NCI-H2227 (cell line): ENCODE data around the gene PRKAG2.
"Not testable (repeated sequence)": the region's sequence is repeated elsewhere in the genome, so short reads cannot be mapped to it uniquely, and the experiment has no call there.

Source experiments
- DNase-seq: peaks from one replicate; lab custom pipeline; 2025; ENCODE audit not compliant: unreplicated experiment; lab: John Stamatoyannopoulos, UW

PRKAG2 gene

DNA sequence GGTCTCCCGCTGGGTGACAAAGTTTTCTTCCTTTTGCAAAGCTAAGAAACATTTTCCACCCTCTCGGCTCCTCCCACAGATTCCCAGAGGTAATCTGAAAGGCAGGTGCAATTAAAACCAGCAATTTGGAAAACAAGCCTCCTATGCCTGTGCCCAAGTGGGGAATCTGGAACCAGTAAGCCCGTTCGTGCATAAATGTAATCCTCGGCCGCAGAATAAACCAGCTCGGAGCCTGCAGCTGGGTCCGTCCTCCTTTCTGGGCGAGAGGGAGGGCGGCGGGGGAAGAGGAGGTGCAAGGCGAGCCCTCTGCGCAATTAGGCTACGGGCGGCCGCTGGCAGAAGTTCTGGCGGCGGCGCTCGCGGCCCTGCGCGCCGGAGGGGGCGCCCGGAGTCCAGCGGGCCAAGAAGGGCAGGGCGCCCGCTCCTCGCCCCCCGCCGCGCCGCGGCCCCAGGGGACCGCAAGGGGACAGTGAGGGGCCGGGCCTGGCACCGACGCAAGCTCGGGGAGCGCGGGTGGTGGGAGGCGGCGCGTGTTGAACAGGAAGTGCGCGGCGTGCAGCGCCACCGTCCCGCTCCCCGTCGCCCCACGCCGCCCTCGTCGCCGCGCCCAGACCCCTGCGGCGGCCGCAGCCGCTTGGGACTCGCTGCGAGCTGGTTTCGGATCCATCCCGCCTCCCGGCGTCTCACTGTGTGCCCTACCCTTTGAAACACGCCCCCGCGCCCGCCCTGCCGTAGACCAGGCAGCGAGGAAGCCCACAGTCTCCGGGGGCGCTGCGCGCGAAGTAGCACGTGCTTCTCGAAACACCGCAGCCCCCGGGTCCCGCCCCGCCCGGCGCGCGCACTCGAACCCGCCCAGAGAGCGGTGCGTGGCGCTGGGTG is at the start of gene PRKAG2:
TSS of gene PRKAG2 (minus strand) at position 217 of the 879 bp plus-strand sequence. CDS start 495 bp downstream, outside the sequence.
- DNase-seq, result peak; percentile 81

DNA sequence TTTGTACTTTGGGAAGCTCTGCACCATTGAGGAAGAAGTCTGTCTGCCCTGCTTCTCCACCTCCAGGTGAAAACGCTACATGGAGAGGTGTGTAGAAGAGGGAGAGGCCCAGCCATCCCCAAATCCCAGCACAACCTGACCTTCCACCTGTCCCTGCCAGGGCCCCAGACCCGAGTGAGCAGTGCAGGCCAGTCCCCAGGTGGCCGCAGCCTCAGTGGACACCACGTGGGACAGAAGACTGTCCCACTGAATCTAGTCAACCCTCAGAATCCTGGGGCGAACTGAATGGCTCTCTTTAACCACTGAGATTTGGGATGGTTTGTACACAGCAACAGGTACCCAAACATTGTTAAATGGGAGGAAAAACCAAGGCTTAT is 49.4 kb upstream of the PRKAG2 start:
- DNase-seq, result no peak

DNA sequence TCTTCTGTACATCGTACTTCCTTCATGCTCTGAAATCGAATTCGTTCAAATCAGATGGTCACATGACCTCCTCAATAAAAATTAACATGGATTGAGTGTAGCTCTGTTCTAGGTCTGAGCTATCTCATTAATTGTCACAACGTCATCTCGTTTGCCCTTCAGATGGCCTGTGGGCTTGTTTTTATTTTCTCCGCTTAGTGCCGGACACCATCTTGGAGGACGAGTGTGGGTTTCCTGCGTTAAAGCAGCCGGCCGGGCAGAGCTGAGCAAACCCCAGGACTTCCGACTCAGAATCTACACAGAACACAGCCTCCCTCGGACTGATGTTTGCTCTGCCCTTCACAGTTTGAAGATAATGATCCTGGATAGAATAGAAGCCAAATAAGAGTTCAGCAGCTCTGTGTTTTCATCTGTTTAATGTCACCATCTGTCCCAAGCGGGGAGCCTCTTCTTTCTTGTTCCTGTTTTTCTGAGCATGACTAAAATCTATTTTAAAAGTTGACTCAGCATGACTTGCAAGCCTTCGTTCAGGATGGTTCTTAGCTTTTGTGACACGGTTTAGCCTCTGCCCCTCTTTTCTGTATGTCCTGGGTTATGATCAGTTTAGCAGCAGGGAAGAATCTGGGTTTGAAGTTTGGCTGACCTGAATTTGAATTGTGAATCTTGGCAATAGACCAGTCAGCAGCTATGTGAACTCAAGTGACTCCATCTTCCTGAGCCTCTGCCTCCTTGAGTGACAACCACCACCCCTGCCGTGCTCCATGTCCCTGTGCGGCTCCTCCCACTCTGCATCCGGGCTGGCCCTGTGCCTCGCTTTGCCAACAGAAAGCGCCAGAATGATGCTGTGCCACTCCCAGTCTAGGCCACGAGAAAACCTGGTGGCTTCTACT is 48.8 kb upstream of the PRKAG2 start:
- DNase-seq, result peak; percentile 34

DNA sequence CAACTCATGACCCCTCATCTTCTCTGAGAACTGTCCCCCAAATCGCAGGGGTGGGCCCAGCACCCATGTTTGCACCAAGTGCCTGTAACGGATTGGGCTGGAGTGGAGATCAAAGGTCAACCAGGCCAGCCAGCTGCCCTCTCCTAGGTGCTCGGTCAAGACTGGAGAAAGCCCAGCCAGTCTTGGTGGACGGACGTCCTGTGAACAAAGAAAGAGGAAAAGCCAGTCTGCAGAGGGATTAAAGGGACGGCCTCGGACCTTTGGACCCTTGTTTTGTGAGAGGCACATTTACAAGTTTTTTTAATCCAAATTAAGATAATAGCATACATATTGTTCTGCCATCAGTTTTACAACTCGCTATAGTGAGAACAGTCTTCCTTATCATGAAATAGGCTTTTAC is 47.6 kb upstream of the PRKAG2 start:
- DNase-seq, result no peak

DNA sequence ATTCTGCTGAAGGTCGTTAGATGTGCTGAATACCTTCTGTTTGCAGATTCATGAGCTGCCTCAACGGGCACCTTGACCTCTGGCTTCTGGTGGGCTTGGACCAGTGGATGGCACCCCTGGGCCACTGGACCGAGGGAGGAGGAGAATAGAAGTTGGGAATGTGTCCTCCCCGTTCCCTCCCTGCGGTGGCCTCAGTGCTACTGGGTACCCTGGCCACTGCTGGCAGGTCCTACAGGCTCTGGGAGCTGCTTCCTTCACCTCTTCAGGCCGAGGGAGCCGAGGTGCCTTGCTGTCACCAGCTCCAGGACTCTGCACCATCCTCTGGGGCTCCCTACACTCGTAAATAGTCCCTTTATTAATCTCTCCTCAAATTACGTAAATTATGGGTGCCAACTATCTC is 47.1 kb upstream of the PRKAG2 start:
- DNase-seq, result no peak

DNA sequence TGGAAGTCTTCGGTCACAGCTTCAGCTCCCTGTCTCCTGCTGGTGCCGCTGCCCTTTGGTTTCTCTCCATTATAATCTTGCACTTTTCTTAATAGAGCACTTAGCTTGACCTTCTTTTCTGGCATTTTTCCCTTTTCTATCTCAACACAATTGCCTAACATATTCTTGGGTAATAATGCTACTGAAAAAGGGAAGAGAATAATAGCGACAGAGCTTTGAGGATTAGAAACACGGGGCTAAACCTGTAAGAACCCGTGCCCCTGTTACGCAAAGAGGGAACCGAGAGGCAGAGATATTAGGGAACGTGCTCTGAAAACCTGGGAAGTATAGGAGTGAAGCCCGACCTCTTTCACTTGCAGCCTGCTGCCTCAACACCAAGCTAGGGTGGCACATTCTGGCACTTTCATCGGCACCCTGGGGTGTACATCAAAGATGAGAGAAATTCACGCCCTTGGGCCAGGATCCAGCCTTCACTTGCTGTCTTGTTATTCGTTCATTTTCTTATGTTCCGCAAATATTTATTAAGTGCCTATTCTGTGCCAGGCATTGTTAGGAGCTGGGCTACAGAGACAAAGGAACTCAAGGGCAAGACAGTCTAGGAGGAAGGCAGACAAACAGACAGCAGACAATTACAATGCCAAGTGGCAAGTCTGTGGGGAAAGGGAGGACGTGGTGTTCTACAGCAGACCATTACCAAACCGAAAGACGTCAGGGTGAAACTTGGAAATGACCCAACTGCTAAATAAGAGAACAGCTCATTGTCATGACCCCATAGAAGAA is 46.4 kb upstream of the PRKAG2 start:
- DNase-seq, result no peak

DNA sequence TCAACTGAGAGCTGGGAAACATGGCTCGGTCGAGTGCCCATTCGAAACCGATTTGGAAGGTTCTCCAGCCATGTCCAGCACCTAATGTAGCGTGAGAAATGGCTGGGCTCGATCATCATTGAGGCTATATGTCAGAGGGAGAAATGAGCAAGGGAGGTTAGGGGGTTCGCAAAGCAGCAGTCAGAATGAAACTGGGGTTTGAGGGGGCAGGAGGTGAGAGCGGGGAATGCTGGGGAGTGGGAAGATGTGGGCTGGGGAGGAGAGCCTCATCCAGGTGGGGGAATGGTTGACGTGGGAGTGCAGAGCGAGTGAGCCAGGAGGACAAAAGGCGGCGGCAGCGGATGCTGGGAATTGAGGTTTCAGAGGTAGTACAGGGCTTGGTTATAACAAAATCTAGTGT is 44.5 kb upstream of the PRKAG2 start:
- DNase-seq, result no peak

DNA sequence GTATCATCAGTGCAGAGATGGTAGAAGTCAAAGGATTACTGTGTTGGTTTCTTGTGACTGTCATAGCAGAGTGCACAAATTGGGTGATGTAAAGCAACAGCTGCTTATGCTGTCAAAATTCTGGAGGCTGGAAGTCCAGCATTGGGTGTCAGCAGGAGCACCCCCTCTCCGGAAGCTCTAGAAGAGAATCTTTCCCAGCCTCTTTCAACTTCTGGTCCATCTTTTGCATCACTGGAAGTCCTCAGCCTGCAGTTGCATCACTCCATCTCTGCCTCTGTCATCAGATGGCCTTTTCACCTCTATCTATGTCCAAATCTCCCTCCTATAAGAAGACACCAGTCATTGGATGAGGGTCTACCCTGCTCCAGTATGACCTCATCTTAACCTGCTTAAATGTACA is 43.6 kb upstream of the PRKAG2 start:
- DNase-seq, result no peak

DNA sequence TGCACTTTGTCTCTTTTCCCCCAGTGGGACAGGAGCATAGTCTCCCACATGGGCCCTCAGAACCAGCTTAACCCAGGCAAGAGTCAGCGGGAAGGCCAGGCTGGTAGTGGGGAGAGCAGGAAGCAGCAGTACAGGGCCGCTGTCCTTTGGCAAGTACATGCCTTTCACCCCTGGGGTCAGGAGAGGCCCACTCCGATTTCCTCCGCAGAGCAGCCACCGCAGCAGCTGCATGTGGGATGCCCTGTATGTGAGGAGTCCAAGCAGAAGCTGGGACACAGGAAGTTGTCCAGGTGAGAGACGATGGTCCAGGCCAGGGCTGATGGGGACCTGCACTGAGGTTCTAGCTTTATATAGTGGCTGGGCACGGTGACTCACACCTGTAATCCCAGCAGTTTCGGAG is 42.7 kb upstream of the PRKAG2 start:
- DNase-seq, result no peak

DNA sequence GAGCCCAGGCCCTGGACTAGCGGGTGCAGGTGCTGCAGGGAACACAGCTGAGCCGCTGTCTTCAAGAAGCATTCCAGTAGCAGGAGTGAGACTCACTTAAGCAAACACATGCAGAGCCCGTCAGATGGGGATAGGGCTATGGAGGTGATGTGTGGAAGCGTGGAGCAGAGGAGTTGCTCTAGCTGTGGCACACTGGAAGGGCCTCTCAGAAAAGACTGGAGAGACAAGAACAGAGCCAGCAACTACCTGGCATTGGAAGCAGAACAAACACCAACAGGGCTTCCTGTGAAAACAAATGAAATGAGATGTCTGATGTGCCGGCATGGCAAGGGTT is 41.6 kb upstream of the PRKAG2 start:
- no peak for DNase-seq

DNA sequence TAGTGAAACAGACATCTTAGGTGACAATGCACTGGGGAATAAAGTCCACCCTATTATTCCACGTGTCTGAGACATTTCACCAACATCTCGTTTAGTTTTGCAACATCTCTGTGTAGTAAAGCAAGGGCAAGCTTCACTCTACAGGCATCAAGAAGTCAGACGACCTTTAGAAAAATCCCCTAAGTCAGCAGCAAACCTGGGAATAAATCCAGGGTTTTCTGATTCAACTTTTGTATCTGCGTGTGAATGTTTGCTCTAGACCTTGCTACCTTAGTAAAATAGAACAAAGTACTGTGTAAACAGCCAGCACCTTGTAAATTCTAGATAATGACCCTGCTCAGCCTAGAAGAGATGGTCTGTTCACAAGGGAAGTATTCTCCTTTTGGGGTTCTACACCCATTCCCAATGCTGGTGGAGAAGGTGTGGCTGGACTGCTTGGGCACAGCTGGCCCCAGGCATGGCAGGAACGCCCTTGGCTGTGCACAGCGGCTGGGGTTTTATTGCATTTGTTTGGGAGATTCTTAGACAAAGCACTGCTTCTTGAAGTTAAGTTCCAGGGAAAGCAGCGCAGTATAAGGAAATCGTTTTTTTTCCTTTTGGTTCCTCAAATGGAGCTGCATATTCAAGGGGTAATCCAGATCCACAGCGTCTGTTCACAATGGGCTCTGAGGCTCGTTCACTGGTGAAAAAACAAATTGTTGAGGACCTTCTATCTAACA is 41.0 kb upstream of the PRKAG2 start:
- no peak for DNase-seq

DNA sequence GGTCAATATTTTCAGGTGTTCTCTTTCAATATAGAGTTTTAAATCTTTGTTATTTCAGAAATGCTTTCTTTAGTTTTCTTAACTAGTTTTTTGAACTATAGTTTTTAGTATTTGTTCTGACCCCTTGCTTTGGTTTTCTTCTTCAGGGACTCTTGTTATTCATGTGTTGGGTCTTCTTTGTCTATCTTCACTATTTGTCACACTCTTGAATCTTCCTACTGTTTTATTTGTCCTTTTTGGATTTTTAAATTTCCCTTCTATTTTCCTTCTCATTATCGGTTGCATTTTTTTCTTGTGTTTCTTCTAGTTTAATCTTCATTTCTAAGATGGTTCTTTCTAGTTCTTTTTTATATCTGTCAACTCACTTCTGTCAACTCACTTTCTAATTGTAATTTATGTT is 37.1 kb upstream of the PRKAG2 start:
- no peak for DNase-seq

DNA sequence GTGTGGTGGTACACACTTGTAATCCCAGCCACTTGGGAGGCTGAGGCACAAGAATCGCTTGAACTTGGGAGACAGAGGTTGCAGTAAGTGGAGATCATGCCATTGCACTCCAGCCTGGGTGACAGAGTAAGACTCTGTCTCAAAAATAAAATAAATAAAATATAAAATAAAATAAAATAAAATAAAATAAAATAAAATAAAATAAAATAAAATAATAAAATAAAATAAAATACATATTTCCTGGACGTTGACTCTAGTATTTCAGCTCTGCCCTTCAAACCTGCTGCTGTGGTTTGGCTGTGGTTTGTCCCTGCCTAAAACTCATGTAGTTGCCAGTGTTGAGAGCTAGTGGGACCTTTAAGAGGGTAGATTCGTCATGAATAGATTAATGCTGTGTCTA is 33.7 kb upstream of the PRKAG2 start:
- not testable (repeated sequence) for DNase-seq

DNA sequence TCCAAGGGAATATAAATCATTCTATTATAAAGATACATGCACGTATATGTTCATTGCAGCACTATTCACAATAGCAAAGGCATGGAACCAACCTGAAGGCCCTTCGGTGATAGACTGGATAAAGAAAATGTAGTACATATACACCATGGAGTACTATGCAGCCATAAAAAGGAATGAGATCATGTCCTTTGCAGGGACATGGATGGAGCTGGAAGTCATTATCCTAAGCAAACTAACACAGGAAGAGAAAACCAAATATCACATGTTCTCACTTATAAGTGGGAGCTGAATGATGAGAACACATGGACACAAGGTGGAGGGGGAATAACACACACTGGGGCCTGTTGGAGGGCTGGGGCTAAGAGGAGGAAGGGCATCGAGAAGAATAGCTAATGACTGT is 30.2 kb upstream of the PRKAG2 start:
- not testable (repeated sequence) for DNase-seq

DNA sequence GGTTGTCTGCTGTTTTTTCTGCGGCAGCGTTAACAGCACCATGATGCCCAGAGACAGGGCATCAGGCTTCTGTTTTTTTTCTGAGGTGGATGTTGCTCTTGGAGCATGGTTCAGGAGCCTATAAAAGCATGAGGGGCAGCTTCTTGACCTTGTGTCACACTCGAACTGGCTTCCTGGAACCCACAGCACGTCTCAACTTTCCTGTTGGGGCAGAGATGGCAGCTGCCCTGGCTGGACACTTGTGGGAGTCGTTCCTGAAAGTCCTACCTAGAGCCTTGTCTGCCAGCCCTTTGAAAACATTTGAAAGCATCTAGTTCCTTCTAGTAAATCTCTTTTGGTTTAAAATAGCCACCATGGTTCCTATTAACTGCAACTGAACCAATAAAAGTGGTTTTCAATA is 28.9 kb upstream of the PRKAG2 start:
- DNase-seq, result no peak

DNA sequence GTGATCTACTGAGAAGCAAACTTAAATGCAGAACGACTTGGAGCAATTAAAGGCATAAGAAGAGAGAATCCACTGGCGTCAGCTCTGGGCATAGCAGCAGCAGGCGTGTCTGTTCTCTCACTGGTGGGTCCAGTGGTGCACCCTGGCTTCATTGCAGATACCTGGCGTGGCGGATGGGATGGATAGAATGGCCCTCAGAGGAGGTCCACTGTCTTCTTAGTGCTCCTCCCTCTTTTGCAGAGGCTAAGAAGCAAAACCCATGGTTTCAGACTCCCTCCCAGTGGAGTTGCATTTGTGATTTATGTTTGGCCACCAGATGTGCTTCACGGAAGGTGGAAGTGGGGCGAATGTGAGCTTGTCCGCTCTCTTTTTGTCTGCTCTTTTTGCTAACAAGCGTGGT is 28.4 kb upstream of the PRKAG2 start:
- no peak for DNase-seq

DNA sequence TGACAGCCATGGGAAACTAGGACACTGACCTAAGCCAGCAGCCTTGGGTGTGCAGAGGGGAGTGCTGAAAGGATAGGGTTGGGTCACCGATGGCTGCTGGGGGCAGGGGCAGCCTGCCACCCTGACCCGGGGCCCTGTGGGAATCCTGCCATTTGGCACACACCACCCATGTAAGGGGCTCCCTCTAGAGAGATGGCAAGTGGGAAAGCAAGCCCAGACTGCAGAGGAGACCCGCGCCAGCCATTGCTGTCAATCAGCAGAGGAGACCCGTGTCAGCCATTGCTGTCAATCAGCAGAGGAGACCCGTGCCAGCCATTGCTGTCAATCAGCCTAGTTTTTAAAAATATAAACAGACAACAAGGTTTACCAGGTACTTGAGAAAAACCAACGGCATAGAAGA is 27.4 kb upstream of the PRKAG2 start:
- DNase-seq, result no peak

DNA sequence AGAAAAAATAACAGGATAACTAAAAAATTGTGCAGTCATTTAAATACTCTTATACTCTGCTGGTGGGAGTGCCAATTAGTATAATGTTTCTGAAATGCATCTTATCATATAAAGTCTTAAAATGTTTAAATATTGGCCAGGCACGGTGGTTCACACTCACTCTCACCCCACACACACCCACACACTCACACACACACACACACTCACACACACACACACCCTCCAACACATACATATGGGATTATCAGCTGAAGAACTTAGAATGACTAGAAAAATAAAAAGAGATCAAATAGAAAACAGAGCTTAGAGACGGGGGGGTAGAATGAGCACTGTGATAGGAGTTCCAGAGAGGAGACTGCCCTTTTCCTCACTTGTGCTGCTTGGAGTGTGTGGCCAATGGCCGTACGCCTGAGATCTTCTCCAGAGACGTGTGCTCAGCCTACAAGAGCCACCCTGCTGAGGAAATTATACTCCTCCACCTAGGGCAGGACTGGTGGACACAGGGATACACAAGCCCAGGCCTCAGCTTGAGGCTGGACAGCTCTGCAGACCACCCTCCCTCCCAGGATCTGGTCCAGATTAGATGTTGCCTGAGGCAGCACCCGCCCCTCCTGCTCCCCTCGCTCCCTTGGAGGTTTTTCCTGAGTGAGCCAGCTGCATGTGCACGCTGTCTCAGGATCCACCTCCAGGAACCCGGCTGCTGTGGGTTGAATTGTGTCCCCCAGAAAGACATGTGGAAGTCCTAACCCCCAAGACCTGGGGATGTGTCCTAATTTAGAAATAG is 26.5 kb upstream of the PRKAG2 start:
- no peak for DNase-seq

DNA sequence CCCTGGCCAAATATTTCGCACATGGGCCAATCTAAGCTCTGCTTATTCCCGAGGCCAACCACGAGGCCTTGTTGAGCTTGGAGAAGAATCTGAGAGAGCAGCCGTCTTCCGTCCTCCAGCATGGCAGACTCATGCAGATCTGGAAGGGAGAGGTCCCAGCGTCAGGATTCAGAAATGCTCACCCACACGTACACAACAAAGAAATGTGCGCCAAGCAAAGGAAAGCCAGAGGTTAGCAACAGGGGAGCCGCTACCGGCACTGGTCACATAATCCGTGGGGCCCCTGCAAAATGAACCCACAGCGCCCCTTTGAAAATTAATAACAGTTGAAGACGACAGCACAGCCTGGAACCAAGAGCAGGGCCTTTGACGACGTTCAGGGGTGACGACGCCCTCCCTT is 25.4 kb upstream of the PRKAG2 start:
- DNase-seq, result no peak

DNA sequence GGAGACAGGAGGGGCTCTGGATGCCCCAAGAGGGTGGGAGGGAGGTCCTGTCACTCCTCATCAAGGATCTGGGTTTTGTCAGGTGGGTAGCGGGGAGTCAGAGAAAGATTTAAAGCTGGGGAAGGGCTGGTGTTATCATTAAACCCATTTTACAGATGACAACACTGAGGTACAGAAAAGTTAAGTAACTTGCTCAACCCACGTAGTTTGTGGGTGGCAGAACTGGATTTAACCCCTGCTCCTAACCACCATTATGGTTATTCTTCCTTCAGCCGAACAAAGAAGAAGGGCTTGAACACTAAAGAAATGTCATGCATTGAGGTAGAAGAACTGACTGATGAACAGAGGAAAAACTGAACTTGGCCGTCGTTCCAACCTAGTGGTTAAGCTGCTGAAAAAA is 24.9 kb upstream of the PRKAG2 start:
- DNase-seq, result no peak
